ENCODE measurements around the gene CAPZA3. TPM values are rescaled to one million over a fixed set of nuclear protein-coding genes. Genes with fewer than 3 reads are reported as not detected.

The CAPZA3 gene
- total RNA-seq, 1 donor: not detected

Other genes with a start within 250 kb of the CAPZA3 start
- gene PLCZ1, start 107 bp upstream of the CAPZA3 start, total RNA-seq: not detected